SIG-M5 treated with dmso at 0.1 percent for 504 hours (cell line): ENCODE results near the gene GATA1.

Experiments
- DNase-seq: peaks from one replicate; lab custom pipeline; 2025; ENCODE audit not compliant: unreplicated experiment; lab: John Stamatoyannopoulos, UW

The GATA1 gene

GRCh38 chrX:48786341-48786800 is at the start of gene GATA1:
TSS of gene GATA1 (plus strand) at chrX:48786590. CDS start at chrX:48791110, 4,520 bp downstream.
- no peak for DNase-seq

- DNase-seq, result no peak
These were observed 49.5 kb upstream of the GATA1 start for GRCh38 chrX:48736878-48737212.

- peak; percentile 97 for DNase-seq
These were observed 49.0 kb upstream of the GATA1 start for GRCh38 chrX:48737213-48737938.

GRCh38 chrX:48737940-48738339 is 48.5 kb upstream of the GATA1 start:
- DNase-seq, result no peak

- no peak for DNase-seq
These were observed 44.6 kb upstream of the GATA1 start for GRCh38 chrX:48741834-48742233.

- DNase-seq, result no peak
These were observed 41.2 kb upstream of the GATA1 start for GRCh38 chrX:48745222-48745621.

- DNase-seq, result no peak
These were observed 38.9 kb upstream of the GATA1 start for GRCh38 chrX:48747415-48748016.

GRCh38 chrX:48749182-48749581 is 37.2 kb upstream of the GATA1 start:
- DNase-seq, result no peak

GRCh38 chrX:48751343-48751742 is 35.0 kb upstream of the GATA1 start:
- peak; percentile 47 for DNase-seq

GRCh38 chrX:48752498-48752897 is 33.9 kb upstream of the GATA1 start:
- DNase-seq, result no peak

GRCh38 chrX:48753708-48754228 is 32.6 kb upstream of the GATA1 start:
- DNase-seq, result no peak

GRCh38 chrX:48754238-48754637 is 32.2 kb upstream of the GATA1 start:
- DNase-seq, result no peak

- peak; percentile 28 for DNase-seq
These were observed 24.5 kb upstream of the GATA1 start, which contains the start of gene GLOD5 for GRCh38 chrX:48761674-48762471. TSS of gene GLOD5 (plus strand) at chrX:48761747. CDS start at chrX:48761791, 44 bp downstream.

- DNase-seq, result no peak
These were observed 17.2 kb upstream of the GATA1 start for GRCh38 chrX:48769230-48769629.

- DNase-seq, result no peak
These were observed 16.1 kb upstream of the GATA1 start for GRCh38 chrX:48770296-48770695.

- no peak for DNase-seq
These were observed 13.8 kb upstream of the GATA1 start for GRCh38 chrX:48772602-48773001.

GRCh38 chrX:48776818-48777439 is 9.5 kb upstream of the GATA1 start:
- DNase-seq, result no peak

GRCh38 chrX:48779399-48779798 is 7.0 kb upstream of the GATA1 start:
- DNase-seq, result no peak

GRCh38 chrX:48781705-48782104 is 4.7 kb upstream of the GATA1 start:
- no peak for DNase-seq

- DNase-seq, result no peak
These were observed 4.2 kb upstream of the GATA1 start for GRCh38 chrX:48782216-48782615.

- no peak for DNase-seq
These were observed 3.6 kb upstream of the GATA1 start for GRCh38 chrX:48782795-48783194.
